ENCODE data around the gene WIZ. TPM values are rescaled to one million over a fixed set of nuclear protein-coding genes. Genes with fewer than 3 reads are reported as not detected.

Gene WIZ
- total and polyA plus RNA-seq, 2 of the 8 experiments (the other 6 are each of a cell fraction or from before 2014, with no cell fraction given): 12.5 to 33.2 TPM

- Histone ChIP-seq H3K27me3 (replicated peaks in 1 of 4; ENCODE audit: control insufficient read depth in 3 of 4, extremely low read depth in 1 of 4, insufficient read depth in 3 of 4, low read length in 3 of 4) (peaks cover 15 to 31% (median 23%) of the 10 kb centered on the region in 4 experiments), H3K4ac (replicated peaks; ENCODE audit: insufficient read length, low read depth, low read length) (no peak overlapping the region), H3K36me3 (ENCODE audit: control insufficient read depth in 2 of 4, insufficient read depth in 4 of 4, low read length in 3 of 4) (no peaks in the 10 kb centered on the region), H4K20me1 (replicated peaks in 1 of 2; ENCODE audit: control insufficient read depth in 1 of 2, insufficient read depth in 2 of 2, low read length in 2 of 2) (peaks cover 3 to 8% of the 10 kb centered on the region in 2 experiments), H2BK12ac (ENCODE audit: low read depth, low read length) (no peak overlapping the region), H3K56ac (replicated peaks; ENCODE audit: insufficient read length, low read depth, low read length) (no peak overlapping the region), H4K91ac (replicated peaks; ENCODE audit: insufficient read length, low read length) (no peak overlapping the region), H2AFZ (ENCODE audit: low read length) (no peak overlapping the region), H3K23ac (ENCODE audit: insufficient read length) (no peak overlapping the region), H3K9me3 (ENCODE audit: insufficient read depth in 2 of 2, low read depth in 1 of 2, low read length in 1 of 2) (peaks cover 2 to 7% of the 10 kb centered on the region in 2 experiments; a peak in 1 of 4 replicates), H3K9ac (replicated peaks in 1 of 4; ENCODE audit: extremely low read depth in 1 of 4, low read depth in 3 of 4, low read length in 3 of 4) (no peak overlapping the region), H2BK15ac (ENCODE audit: low read length) (no peak overlapping the region), H3K18ac (ENCODE audit: extremely low read depth, low read length) (no peak overlapping the region), H3K4me2 (ENCODE audit: insufficient read depth in 1 of 2, low read depth in 2 of 2, low read length in 2 of 2) (no peak overlapping the region), H2AK5ac (ENCODE audit: low read depth, low read length) (no peak overlapping the region), H2BK120ac (replicated peaks; ENCODE audit: low read depth, low read length) (no peak overlapping the region), H3K4me3 (ENCODE audit: extremely low read depth in 1 of 4, insufficient read depth in 2 of 4, low read depth in 3 of 4, low read length in 4 of 4) (no peak overlapping the region), H3K14ac (ENCODE audit: insufficient read length) (no peak overlapping the region), H3K79me1 (ENCODE audit: low read depth, low read length) (no peaks in the 10 kb centered on the region), H3K79me2 (ENCODE audit: control insufficient read depth in 1 of 2, insufficient read depth in 2 of 2, low read length in 2 of 2) (no peaks in the 10 kb centered on the region), H4K5ac (ENCODE audit: insufficient read length, low read depth, low read length) (no peak overlapping the region), H3K27ac (ENCODE audit: low read depth, low read length) (no peak overlapping the region), H2BK5ac (ENCODE audit: low read depth, low read length) (no peak overlapping the region), H2BK20ac (ENCODE audit: low read length) (no peak overlapping the region), H3K4me1 (replicated peaks in 1 of 4; ENCODE audit: control insufficient read depth in 3 of 4, insufficient read depth in 4 of 4, low read length in 3 of 4) (peaks cover 0 to 5% (median 3%) of the 10 kb centered on the region in 4 experiments; a peak in 2 of 7 replicates), H4K8ac (ENCODE audit: extremely low read depth, insufficient read depth, low read length) (no peak overlapping the region), H3K23me2 (ENCODE audit: low read depth, low read length) (peaks cover 2% of the 10 kb centered on the region; the same call in 1 of the 2 replicates)
- POLR2A ChIA-PET (ENCODE audit: partially characterized antibody): no interaction called here
- FAIRE-seq (no peak), DNase-seq (ENCODE audit: low read depth in 1 of 2, low spot score in 2 of 2) (no peak)
- 57% methylated on average over 3 of the region's 6 CpGs; no CpG with 5 or more reads in 1 of the 2 experiments for WGBS, 2 experiments (ENCODE audit: extremely low coverage in 1 of 2, insufficient coverage in 1 of 2, insufficient read length in 1 of 2, insufficient replicate concordance in 2 of 2, low coverage in 1 of 2, low lambda C conversion rate in 2 of 2, missing lambda C conversion rate in 1 of 2)
- CTCF ChIA-PET (ENCODE audit: partially characterized antibody): interaction anchor here (1.0 kb wide), 1 partner anchor 88 kb away, joined by 4 read pairs; no protein-coding TSS in a partner anchor
- no peak for TF ChIP-seq E2F6 (IDR thresholded peaks at IDR 0.05)
- TF ChIP-seq EP300 (IDR thresholded peaks at IDR 0.05; ENCODE audit: borderline replicate concordance in 1 of 2, low read depth in 2 of 2, low read length in 2 of 2): no peak
- no peak for TF ChIP-seq MAX (IDR thresholded peaks at IDR 0.05)
- TF ChIP-seq CEBPB (IDR thresholded peaks at IDR 0.05; ENCODE audit: low read depth, low read length): 0 out of 2 replicates have a peak, but pooled peaks have one; percentile 14
- TF ChIP-seq KDM5A (IDR thresholded peaks at IDR 0.05; ENCODE audit: low read length): no peak
Measured at GRCh38 chr19:15467734-15468214, 18.0 kb upstream of the WIZ start.

Data from H1 (cell line).